Gastrocnemius medialis (tissue), 4 donors: ENCODE data around the gene YPEL2. TPM values are rescaled to one million over a fixed set of nuclear protein-coding genes. Genes with fewer than 3 reads are reported as not detected.
A peak's percentile ranks its signal among the peaks of the same experiment; 100 is the strongest.

ENCODE experiments used
- ATAC-seq, 2 donors: fragments of 150-250 bp; one replicate each; pipeline ENCODE4 v1.9.1; 2016
- DNase-seq, 2 donors: peaks; one replicate each; pipeline ENCODE4 v3.0.0-alpha.2; 2019
- H3K27ac ChIP-seq, 4 donors: fragments of 200-600 bp; sonication (generic); 1 replicate in 1 of 4; 2 replicates in 3 of 4; pipeline ENCODE4 v1.5.1; 2016 to 2018; ENCODE audit warnings: mild to moderate bottlenecking in 2 of 4, moderate library complexity in 1 of 4
- H3K27me3 ChIP-seq, 3 donors: fragments of 200-600 bp; sonication (generic) in 2 of 3; 1 replicate in 1 of 3; 2 replicates in 2 of 3; pipeline versions ENCODE4 v1.5.1 to v1.6.0; 2016 to 2019; ENCODE audit warnings: mild to moderate bottlenecking in 1 of 3, moderate library complexity in 1 of 3
- H3K36me3 ChIP-seq, 2 donors: fragments of 200-600 bp; sonication (generic) in 1 of 2; one replicate each; pipeline ENCODE4 v1.5.1; 2017 to 2018
- H3K4me1 ChIP-seq, 2 donors: fragments of 200-600 bp; sonication (generic) in 1 of 2; one replicate each; pipeline ENCODE4 v1.5.1; 2016 to 2017; ENCODE audit warnings: mild to moderate bottlenecking in 2 of 2
- H3K4me3 ChIP-seq, 4 donors: fragments of 200-600 bp; sonication (generic) in 3 of 4; 1 replicate in 1 of 4; 2 replicates in 3 of 4; pipeline ENCODE4 v1.5.1; 2016 to 2019; ENCODE audit warnings: mild to moderate bottlenecking in 2 of 4
- H3K9me3 ChIP-seq, 3 donors: fragments of 200-600 bp; sonication (generic) in 2 of 3; 1 replicate in 1 of 3; 2 replicates in 2 of 3; pipeline ENCODE4 v1.5.1; 2016 to 2019
- CTCF ChIP-seq, 5 experiments: fragments of 450-650 bp in 3 of 5; fragments of 200-600 bp in 2 of 5; sonication (generic) in 2 of 5; IDR thresholded peaks in 4 of 5; conservative IDR thresholded peaks in 1 of 5; 1 replicate in 4 of 5; 2 replicates in 1 of 5; pipeline ENCODE4 v1.5.1; 2016 to 2019; ENCODE audit warnings: antibody characterized with exemption in 5 of 5, mild to moderate bottlenecking in 3 of 5, moderate library complexity in 3 of 5
- POLR2A ChIP-seq, 2 donors: fragments of 450-650 bp; IDR thresholded peaks; one replicate each; pipeline ENCODE4 v1.6.1; 2017; ENCODE audit warnings: antibody characterized with exemption in 2 of 2, mild to moderate bottlenecking in 2 of 2, moderate library complexity in 2 of 2
- in situ Hi-C, 4 donors: fragments of 200-750 bp; cut with MboI; loops; one replicate each; pipeline versions ENCODE4 v1.15.0 to v1.8.0; 2017; ENCODE audit warnings: low sequenced_read_pairs in 4 of 4
- intact Hi-C: fragments of 100-400 bp; cut with DNase I; formaldehyde crosslinking; loops from one replicate; pipeline ENCODE4 v1.15.1; 2023; ENCODE audit warnings: low total_unique reads
- total RNA-seq, 4 donors: library from RNA; depleted of rRNA; stranded (reverse); fragments of >200 nt; gene quantifications; one replicate each; pipeline versions ENCODE4 v1.1.0 to v1.2.3, GENCODE V29; 2016

The YPEL2 gene
- total RNA-seq, 4 donors from 2014 or later = 18.9 to 27.4 (median 22.2) TPM

DNA sequence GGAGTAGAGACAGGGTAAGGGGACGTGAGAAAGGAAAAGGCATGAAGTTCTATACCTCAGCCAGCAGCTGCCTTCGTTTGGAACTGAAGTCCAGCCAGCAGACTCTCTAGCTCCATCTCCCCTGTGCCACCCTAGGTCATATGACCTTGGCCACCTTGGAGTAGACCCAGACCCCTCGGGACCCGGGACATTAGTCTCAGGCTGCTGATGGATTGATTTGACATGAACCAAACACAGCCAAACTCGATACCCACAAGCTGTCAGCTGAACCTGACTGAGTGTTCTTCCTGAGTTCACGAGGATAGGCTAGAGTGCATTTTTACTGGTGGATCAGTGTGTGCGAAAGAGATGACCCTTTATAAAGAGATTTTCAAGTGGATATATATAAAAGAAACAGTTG lies 68.5 kb downstream of the YPEL2 start:
- in situ Hi-C loops = no loop called here
- Histone ChIP-seq H3K4me3 (no peak overlapping the region), H3K36me3 (peaks cover 0 to 51% of the 10 kb centered on the region in 2 donors), H3K27me3 (no peaks in the 10 kb centered on the region), H3K4me1 (peaks cover 5 to 9% of the 10 kb centered on the region in 2 donors), H3K9me3 (no peaks in the 10 kb centered on the region), H3K27ac (peak overlapping the region; percentile 57 to 61 (median 58))
- ATAC-seq (peak; percentile 27 to 34), DNase-seq (no peak)
- TF ChIP-seq CTCF (IDR thresholded peaks at IDR 0.05 in 4 of 5, conservative IDR thresholded peaks at IDR 0.05 in 1 of 5) = no peak
- TF ChIP-seq POLR2A (IDR thresholded peaks at IDR 0.05) = no peak
- intact Hi-C loops = no loop called here

GRCh38 chr17:59400858-59401257 lies 69.4 kb downstream of the YPEL2 start:
- no peak for TF ChIP-seq CTCF (IDR thresholded peaks at IDR 0.05 in 4 of 5, conservative IDR thresholded peaks at IDR 0.05 in 1 of 5)
- TF ChIP-seq POLR2A (IDR thresholded peaks at IDR 0.05) = no peak
- DNase-seq (no peak), ATAC-seq (no peak)
- peaks cover 0 to 43% of the 10 kb centered on the region in 2 donors for H3K36me3 ChIP-seq
- H3K27me3 ChIP-seq = no peaks in the 10 kb centered on the region
- H3K27ac ChIP-seq = peak overlapping the region; percentile 57 to 61 (median 58)
- in situ Hi-C loops (no loop called here), intact Hi-C loops (no loop called here)
- peaks cover 10 to 13% of the 10 kb centered on the region in 2 donors for H3K4me1 ChIP-seq
- no peak overlapping the region for H3K4me3 ChIP-seq
- H3K9me3 ChIP-seq = no peaks in the 10 kb centered on the region

GRCh38 chr17:59401274-59401673 lies 69.8 kb downstream of the YPEL2 start:
- no peaks in the 10 kb centered on the region for H3K27me3 ChIP-seq
- peak overlapping the region; percentile 57 to 61 (median 58) for H3K27ac ChIP-seq
- in situ Hi-C loops (no loop called here), intact Hi-C loops (no loop called here)
- DNase-seq (no peak), ATAC-seq (no peak)
- TF ChIP-seq POLR2A (IDR thresholded peaks at IDR 0.05) = no peak
- no peak for TF ChIP-seq CTCF (IDR thresholded peaks at IDR 0.05 in 4 of 5, conservative IDR thresholded peaks at IDR 0.05 in 1 of 5)
- peaks cover 14 to 17% of the 10 kb centered on the region in 2 donors for H3K4me1 ChIP-seq
- H3K9me3 ChIP-seq = no peaks in the 10 kb centered on the region
- H3K36me3 ChIP-seq = peaks cover 0 to 38% of the 10 kb centered on the region in 2 donors
- no peak overlapping the region for H3K4me3 ChIP-seq

GRCh38 chr17:59401725-59402124 lies 70.3 kb downstream of the YPEL2 start:
- intact Hi-C loops = no loop called here
- ATAC-seq = no peak
- peaks cover 0 to 35% of the 10 kb centered on the region in 2 donors for H3K36me3 ChIP-seq
- peaks cover 19 to 22% of the 10 kb centered on the region in 2 donors for H3K4me1 ChIP-seq
- DNase-seq = no peak
- TF ChIP-seq CTCF (IDR thresholded peaks at IDR 0.05 in 4 of 5, conservative IDR thresholded peaks at IDR 0.05 in 1 of 5) (no peak), POLR2A (IDR thresholded peaks at IDR 0.05) (no peak)
- no peaks in the 10 kb centered on the region for H3K9me3 ChIP-seq
- in situ Hi-C loops = no loop called here
- no peaks in the 10 kb centered on the region for H3K27me3 ChIP-seq
- peak overlapping the region; percentile 57 to 61 (median 58) for H3K27ac ChIP-seq
- H3K4me3 ChIP-seq = no peak overlapping the region

DNA sequence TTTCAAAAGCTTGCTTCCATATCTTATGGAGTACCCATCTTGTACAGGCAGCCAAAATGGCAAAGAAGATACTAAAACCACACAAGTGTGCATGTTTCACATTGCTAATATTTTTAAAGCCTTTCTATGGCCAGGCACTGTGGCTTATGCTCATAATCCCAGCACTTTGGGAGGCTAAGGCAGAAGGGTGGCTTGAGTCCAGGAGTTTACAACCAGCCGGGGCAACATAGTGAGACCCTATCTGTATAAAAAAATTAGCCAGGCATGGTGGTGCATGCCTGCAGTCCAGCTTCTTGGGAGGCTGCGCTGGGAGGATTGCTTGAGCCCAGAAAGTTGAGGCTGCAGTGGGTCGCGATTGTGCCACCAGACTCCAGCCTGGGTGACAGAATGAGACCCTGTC lies 71.3 kb downstream of the YPEL2 start:
- intact Hi-C loops (no loop called here), in situ Hi-C loops (no loop called here)
- ATAC-seq (no peak), DNase-seq (no peak)
- Histone ChIP-seq H3K9me3 (no peaks in the 10 kb centered on the region), H3K4me1 (peaks cover 23 to 28% of the 10 kb centered on the region in 2 donors), H3K4me3 (no peak overlapping the region), H3K27me3 (no peaks in the 10 kb centered on the region), H3K36me3 (peaks cover 0 to 24% of the 10 kb centered on the region in 2 donors), H3K27ac (peak overlapping the region in 2 of 4 donors; percentile 7 to 32)
- TF ChIP-seq CTCF (IDR thresholded peaks at IDR 0.05 in 4 of 5, conservative IDR thresholded peaks at IDR 0.05 in 1 of 5) = no peak
